HG02642 (cell line): ENCODE results near the gene ANKRD33B.
"Not testable (repeated sequence)": the region's sequence is repeated elsewhere in the genome, so short reads cannot be mapped to it uniquely, and the experiment has no call there.

Experiments used
- ATAC-seq: cut with Tn5 transposase; IDR thresholded peaks from one replicate; pipeline ENCODE4 v1.9.1; 2021; ENCODE audit warnings: mild to moderate bottlenecking; ENCODE audit not compliant: unreplicated experiment, poor library complexity

Gene ANKRD33B

GRCh38 chr5:10556289-10556807 lies 7.5 kb upstream of the ANKRD33B start:
- no peak for ATAC-seq

GRCh38 chr5:10556893-10557746 lies 6.8 kb upstream of the ANKRD33B start:
- no peak for ATAC-seq

- ATAC-seq: no peak
Observed at GRCh38 chr5:10559151-10559550, 4.7 kb upstream of the ANKRD33B start.

GRCh38 chr5:10559871-10560270 lies 4.0 kb upstream of the ANKRD33B start:
- no peak for ATAC-seq

- peak; percentile 33 for ATAC-seq
Observed at GRCh38 chr5:10562201-10563109, 1.4 kb upstream of the ANKRD33B start.

- ATAC-seq: peak; percentile 31
Observed at GRCh38 chr5:10563110-10563944, 543 bp upstream of the ANKRD33B start.

GRCh38 chr5:10564838-10565784 lies 1.2 kb downstream of the ANKRD33B start:
- ATAC-seq: no peak

- ATAC-seq: no peak
Observed at GRCh38 chr5:10565785-10566542, 2.1 kb downstream of the ANKRD33B start.

GRCh38 chr5:10566543-10567068 lies 2.7 kb downstream of the ANKRD33B start:
- ATAC-seq: no peak

GRCh38 chr5:10567121-10567591 lies 3.3 kb downstream of the ANKRD33B start:
- ATAC-seq: no peak

- no peak for ATAC-seq
Observed at GRCh38 chr5:10567781-10568321, 4.0 kb downstream of the ANKRD33B start.

GRCh38 chr5:10570540-10570939 lies 6.7 kb downstream of the ANKRD33B start:
- not testable (repeated sequence) for ATAC-seq

- no peak for ATAC-seq
Observed at GRCh38 chr5:10572451-10572850, 8.6 kb downstream of the ANKRD33B start.

- ATAC-seq: no peak
Observed at GRCh38 chr5:10573487-10574145, 9.7 kb downstream of the ANKRD33B start.

GRCh38 chr5:10574879-10575278 lies 11.0 kb downstream of the ANKRD33B start:
- ATAC-seq: not testable (repeated sequence)

GRCh38 chr5:10576121-10576789 lies 12.4 kb downstream of the ANKRD33B start:
- ATAC-seq: no peak

GRCh38 chr5:10576790-10577189 lies 12.9 kb downstream of the ANKRD33B start:
- ATAC-seq: no peak
